ENCODE measurements around the gene GIPC3. TPM values are rescaled to one million over a fixed set of nuclear protein-coding genes. Genes with fewer than 3 reads are reported as not detected.

The GIPC3 gene
- total RNA-seq, 1 donor from 2014 or later, result 2.7 TPM

Other genes starting within 250 kb of the GIPC3 start
- 164 TPM for gene NFIC, start 218.9 kb upstream of the GIPC3 start, total RNA-seq
- gene SMIM24, start 105.0 kb upstream of the GIPC3 start, total RNA-seq, result not detected
- gene SMIM44, start 102.0 kb upstream of the GIPC3 start, total RNA-seq, result not detected
- 11.1 TPM for gene DOHH, start 84.8 kb upstream of the GIPC3 start, total RNA-seq
- gene FZR1, start 79.2 kb upstream of the GIPC3 start, total RNA-seq, result 19.4 TPM
- not detected for gene TEKTIP1, start 46.3 kb upstream of the GIPC3 start, total RNA-seq
- 23.7 TPM for gene MFSD12, start 27.9 kb upstream of the GIPC3 start, total RNA-seq
- 37.0 TPM for gene HMG20B, start 12.5 kb upstream of the GIPC3 start, total RNA-seq
- gene TBXA2R, start 21.4 kb downstream of the GIPC3 start, total RNA-seq, result 4.1 TPM
- 12.6 TPM for gene CACTIN, start 41.3 kb downstream of the GIPC3 start, total RNA-seq
- gene PIP5K1C, start 115.0 kb downstream of the GIPC3 start, total RNA-seq, result 34.7 TPM
- gene TJP3, start 122.9 kb downstream of the GIPC3 start, total RNA-seq, result 0.62 TPM
- gene APBA3, start 176.2 kb downstream of the GIPC3 start, total RNA-seq, result 12.7 TPM
- gene MRPL54, start 177.2 kb downstream of the GIPC3 start, total RNA-seq, result 73.8 TPM
- not detected for gene RAX2, start 186.8 kb downstream of the GIPC3 start, total RNA-seq
- 0.43 TPM for gene MATK, start 200.9 kb downstream of the GIPC3 start, total RNA-seq

All from Right ventricle myocardium inferior (tissue), 1 donor.